ENCODE data around the gene RAD51B. TPM values are rescaled to one million over a fixed set of nuclear protein-coding genes. Genes with fewer than 3 reads are reported as not detected.

RAD51B gene
- total RNA-seq, 5 donors from 2014 or later (not counting 1 experiment from before 2014, with no cell fraction given): 25.4 to 47.9 (median 30.0) TPM

DNA sequence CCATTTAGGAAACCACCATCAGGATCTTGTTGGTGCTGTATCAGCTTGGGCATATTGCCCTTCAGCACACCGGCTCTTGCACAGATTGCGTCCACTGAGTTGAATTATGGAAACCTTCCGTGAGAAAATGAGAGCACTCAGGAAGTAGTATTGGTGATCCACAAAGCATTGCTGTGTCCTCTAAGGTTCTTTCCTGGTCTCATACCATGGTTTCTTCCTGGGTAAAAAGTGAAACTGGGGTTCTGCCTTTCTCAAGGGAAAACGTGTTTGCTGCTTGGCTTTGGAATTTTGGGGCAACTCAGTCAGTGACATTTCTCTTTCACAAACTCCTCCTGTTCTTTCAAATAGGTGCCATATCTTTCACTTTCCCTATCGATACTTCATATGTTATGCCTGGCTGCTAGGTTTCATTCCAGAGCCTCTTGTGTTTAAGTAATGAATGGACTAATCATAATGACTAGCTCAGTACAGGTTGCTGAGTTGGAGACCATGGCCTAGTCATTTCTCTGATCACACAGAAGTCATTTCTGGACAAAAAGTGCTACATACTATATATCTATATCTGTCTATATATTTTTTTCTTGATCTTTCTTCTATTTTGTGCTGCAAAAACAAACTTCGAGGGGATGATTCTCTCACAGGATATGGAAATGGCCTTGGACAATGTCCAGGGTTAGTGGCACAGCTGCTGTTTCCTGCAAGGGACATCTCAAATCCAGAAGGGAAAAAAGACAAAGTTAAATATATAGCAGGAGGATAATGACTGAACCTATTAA lies 549.9 kb downstream of the RAD51B start:
- H3K9me3 ChIP-seq: no peaks in the 10 kb centered on the region
- Mint-ChIP-seq H3K36me3 (peaks cover 4% of the 10 kb centered on the region), H3K9me3 (no peaks in the 10 kb centered on the region), H3K27me3 (no peaks in the 10 kb centered on the region), H3K27ac (peak overlapping the region; percentile 84 to 85), H3K4me3 (peak overlapping the region; percentile 22 to 45 (median 41)), H3K4me1 (peaks cover 56 to 63% (median 60%) of the 10 kb centered on the region in 3 donors)
- H3K4me3 ChIP-seq (ENCODE audit: control insufficient read depth in 1 of 2, extremely low read depth in 1 of 2, low read length in 1 of 2): no peak overlapping the region
- H3K4me1 ChIP-seq (ENCODE audit: control insufficient read depth in 1 of 2, extremely low read depth in 1 of 2, insufficient read depth in 2 of 2, low read length in 2 of 2): peaks cover 19 to 23% of the 10 kb centered on the region in 2 experiments
- no peaks in the 10 kb centered on the region for H3K27me3 ChIP-seq (replicated peaks in 1 of 2; ENCODE audit: control insufficient read depth in 2 of 2, extremely low read depth in 1 of 2, insufficient read depth in 2 of 2, low read length in 1 of 2)
- peak overlapping the region; percentile 63 for H3K27ac ChIP-seq (ENCODE audit: low read length)
- CTCF ChIA-PET: no interaction called here
- ATAC-seq (replicated peaks in 1 of 4) (peak in 2 of 4 experiments; percentile 16 to 26), DNase-seq (peak in 1 of 35 experiments; percentile 20)
- 69% methylated on average over 2 of the region's 6 CpGs for WGBS (ENCODE audit: insufficient coverage)
- POLR2A ChIA-PET: interaction anchor here in 1 of 2 donors (0.7 kb wide), 1 partner anchor 1037 kb away, joined by 5 read pairs; no protein-coding TSS in a partner anchor
- no peaks in the 10 kb centered on the region for H3K36me3 ChIP-seq (ENCODE audit: control insufficient read depth in 2 of 2, extremely low read depth in 1 of 2, insufficient read depth in 1 of 2, low read length in 1 of 2)

GRCh38 chr14:68370057-68370360 lies 550.4 kb downstream of the RAD51B start:
- ChIA-PET CTCF (no interaction called here), POLR2A (no interaction called here)
- Histone ChIP-seq H3K36me3 (ENCODE audit: control insufficient read depth in 2 of 2, extremely low read depth in 1 of 2, insufficient read depth in 1 of 2, low read length in 1 of 2) (no peaks in the 10 kb centered on the region), H3K27ac (ENCODE audit: low read length) (no peak overlapping the region), H3K27me3 (replicated peaks in 1 of 2; ENCODE audit: control insufficient read depth in 2 of 2, extremely low read depth in 1 of 2, insufficient read depth in 2 of 2, low read length in 1 of 2) (no peaks in the 10 kb centered on the region), H3K4me3 (ENCODE audit: control insufficient read depth in 1 of 2, extremely low read depth in 1 of 2, low read length in 1 of 2) (no peak overlapping the region), H3K4me1 (ENCODE audit: control insufficient read depth in 1 of 2, extremely low read depth in 1 of 2, insufficient read depth in 2 of 2, low read length in 2 of 2) (peaks cover 21 to 24% of the 10 kb centered on the region in 2 experiments), H3K9me3 (no peaks in the 10 kb centered on the region)
- Mint-ChIP-seq H3K27me3 (no peaks in the 10 kb centered on the region), H3K9me3 (no peaks in the 10 kb centered on the region), H3K4me1 (peaks cover 56 to 63% (median 60%) of the 10 kb centered on the region in 3 donors), H3K4me3 (no peak overlapping the region), H3K36me3 (peaks cover 4% of the 10 kb centered on the region), H3K27ac (no peak overlapping the region)
- DNase-seq (no peak), ATAC-seq (replicated peaks in 1 of 4) (no peak)

DNA sequence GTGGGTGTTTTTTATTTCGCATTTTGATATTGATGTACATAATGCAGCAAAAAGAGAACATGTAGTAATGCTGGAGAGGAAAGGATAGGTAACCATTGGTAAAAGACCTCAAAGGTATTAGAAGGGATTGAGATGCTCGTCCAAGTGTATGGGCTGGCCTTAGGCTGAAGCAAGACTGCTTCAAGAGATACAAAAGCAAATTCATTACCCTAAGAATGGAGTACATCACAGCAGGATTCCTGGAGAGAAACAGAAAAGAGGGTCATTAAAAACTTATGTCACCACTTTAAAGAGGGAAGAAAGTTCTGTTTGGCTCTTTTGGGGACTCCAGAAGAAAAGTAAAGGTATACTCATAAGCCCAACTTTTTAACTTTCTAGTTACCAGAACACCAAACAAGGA lies 552.8 kb downstream of the RAD51B start:
- H3K4me3 Mint-ChIP-seq: no peak overlapping the region
- peaks cover 76 to 79% (median 78%) of the 10 kb centered on the region in 3 donors for H3K4me1 Mint-ChIP-seq
- peak overlapping the region in 1 of 2 donors; percentile 18 for H3K27ac Mint-ChIP-seq
- DNase-seq (no peak), ATAC-seq (replicated peaks in 1 of 4) (no peak)
- WGBS (ENCODE audit: insufficient coverage): 69% methylated on average over 1 of the region's 2 CpGs
- ChIA-PET CTCF (no interaction called here), POLR2A (interaction anchor here in 1 of 2 donors (0.6 kb wide), 1 partner anchor 19 kb away, joined by 3 read pairs; no protein-coding TSS in a partner anchor)
- peaks cover 4% of the 10 kb centered on the region for H3K36me3 Mint-ChIP-seq
- Histone ChIP-seq H3K27ac (ENCODE audit: low read length) (no peak overlapping the region), H3K4me1 (ENCODE audit: control insufficient read depth in 1 of 2, extremely low read depth in 1 of 2, insufficient read depth in 2 of 2, low read length in 2 of 2) (peaks cover 37 to 40% of the 10 kb centered on the region in 2 experiments), H3K9me3 (no peaks in the 10 kb centered on the region), H3K27me3 (replicated peaks in 1 of 2; ENCODE audit: control insufficient read depth in 2 of 2, extremely low read depth in 1 of 2, insufficient read depth in 2 of 2, low read length in 1 of 2) (no peaks in the 10 kb centered on the region), H3K36me3 (ENCODE audit: control insufficient read depth in 2 of 2, extremely low read depth in 1 of 2, insufficient read depth in 1 of 2, low read length in 1 of 2) (no peaks in the 10 kb centered on the region), H3K4me3 (ENCODE audit: control insufficient read depth in 1 of 2, extremely low read depth in 1 of 2, low read length in 1 of 2) (no peak overlapping the region)
- no peaks in the 10 kb centered on the region for H3K9me3 Mint-ChIP-seq
- H3K27me3 Mint-ChIP-seq: no peaks in the 10 kb centered on the region

- peaks cover 39 to 48% of the 10 kb centered on the region in 2 experiments for H3K4me1 ChIP-seq (ENCODE audit: control insufficient read depth in 1 of 2, extremely low read depth in 1 of 2, insufficient read depth in 2 of 2, low read length in 2 of 2)
- ATAC-seq (replicated peaks in 1 of 4) (no peak), DNase-seq (no peak)
- POLR2A ChIA-PET: no interaction called here
- peaks cover 4% of the 10 kb centered on the region for H3K36me3 Mint-ChIP-seq
- no peaks in the 10 kb centered on the region for H3K27me3 ChIP-seq (replicated peaks in 1 of 2; ENCODE audit: control insufficient read depth in 2 of 2, extremely low read depth in 1 of 2, insufficient read depth in 2 of 2, low read length in 1 of 2)
- H3K9me3 ChIP-seq: no peaks in the 10 kb centered on the region
- no peak overlapping the region for H3K27ac ChIP-seq (ENCODE audit: low read length)
- no peaks in the 10 kb centered on the region for H3K9me3 Mint-ChIP-seq
- H3K27ac Mint-ChIP-seq: no peak overlapping the region
- H3K4me3 ChIP-seq (ENCODE audit: control insufficient read depth in 1 of 2, extremely low read depth in 1 of 2, low read length in 1 of 2): no peak overlapping the region
- no peaks in the 10 kb centered on the region for H3K27me3 Mint-ChIP-seq
- no peak overlapping the region for H3K4me3 Mint-ChIP-seq
- WGBS (ENCODE audit: insufficient coverage): 100% methylated on average over 1 of the region's 2 CpGs
- CTCF ChIA-PET: no interaction called here
- no peaks in the 10 kb centered on the region for H3K36me3 ChIP-seq (ENCODE audit: control insufficient read depth in 2 of 2, extremely low read depth in 1 of 2, insufficient read depth in 1 of 2, low read length in 1 of 2)
- H3K4me1 Mint-ChIP-seq: peaks cover 74 to 78% (median 78%) of the 10 kb centered on the region in 3 donors
Observed at GRCh38 chr14:68373124-68373646, 553.6 kb downstream of the RAD51B start.

GRCh38 chr14:68373847-68374444 lies 554.4 kb downstream of the RAD51B start:
- Histone ChIP-seq H3K36me3 (ENCODE audit: control insufficient read depth in 2 of 2, extremely low read depth in 1 of 2, insufficient read depth in 1 of 2, low read length in 1 of 2) (no peaks in the 10 kb centered on the region), H3K27me3 (replicated peaks in 1 of 2; ENCODE audit: control insufficient read depth in 2 of 2, extremely low read depth in 1 of 2, insufficient read depth in 2 of 2, low read length in 1 of 2) (no peaks in the 10 kb centered on the region), H3K27ac (ENCODE audit: low read length) (no peak overlapping the region), H3K4me3 (ENCODE audit: control insufficient read depth in 1 of 2, extremely low read depth in 1 of 2, low read length in 1 of 2) (no peak overlapping the region), H3K9me3 (no peaks in the 10 kb centered on the region), H3K4me1 (ENCODE audit: control insufficient read depth in 1 of 2, extremely low read depth in 1 of 2, insufficient read depth in 2 of 2, low read length in 2 of 2) (peaks cover 31 to 52% of the 10 kb centered on the region in 2 experiments)
- POLR2A ChIA-PET: no interaction called here
- H3K4me3 Mint-ChIP-seq: no peak overlapping the region
- H3K27me3 Mint-ChIP-seq: no peaks in the 10 kb centered on the region
- CTCF ChIA-PET: no interaction called here
- no CpG with 5 or more reads among the region's 2 CpGs for WGBS (ENCODE audit: insufficient coverage)
- H3K36me3 Mint-ChIP-seq: peaks cover 4% of the 10 kb centered on the region
- no peak for DNase-seq
- no peaks in the 10 kb centered on the region for H3K9me3 Mint-ChIP-seq
- H3K4me1 Mint-ChIP-seq: peaks cover 73 to 78% (median 76%) of the 10 kb centered on the region in 3 donors
- H3K27ac Mint-ChIP-seq: peak overlapping the region in 1 of 2 donors; percentile 27
- ATAC-seq (replicated peaks in 1 of 4): no peak

- Mint-ChIP-seq H3K36me3 (peaks cover 4% of the 10 kb centered on the region), H3K27me3 (no peaks in the 10 kb centered on the region), H3K27ac (peak overlapping the region in 1 of 2 donors; percentile 18), H3K4me1 (peaks cover 70 to 78% (median 74%) of the 10 kb centered on the region in 3 donors), H3K9me3 (no peaks in the 10 kb centered on the region), H3K4me3 (peak overlapping the region in 1 of 3 donors; percentile 45)
- H3K36me3 ChIP-seq (ENCODE audit: control insufficient read depth in 2 of 2, extremely low read depth in 1 of 2, insufficient read depth in 1 of 2, low read length in 1 of 2): no peaks in the 10 kb centered on the region
- ChIA-PET POLR2A (interaction anchor here in 1 of 2 donors (0.6 kb wide), 1 partner anchor 188 kb away, joined by 3 read pairs; no protein-coding TSS in a partner anchor), CTCF (no interaction called here)
- H3K27me3 ChIP-seq (replicated peaks in 1 of 2; ENCODE audit: control insufficient read depth in 2 of 2, extremely low read depth in 1 of 2, insufficient read depth in 2 of 2, low read length in 1 of 2): no peaks in the 10 kb centered on the region
- H3K27ac ChIP-seq (ENCODE audit: low read length): no peak overlapping the region
- H3K9me3 ChIP-seq: no peaks in the 10 kb centered on the region
- DNase-seq (no peak), ATAC-seq (replicated peaks in 1 of 4) (no peak)
- H3K4me1 ChIP-seq (ENCODE audit: control insufficient read depth in 1 of 2, extremely low read depth in 1 of 2, insufficient read depth in 2 of 2, low read length in 2 of 2): peaks cover 28 to 59% of the 10 kb centered on the region in 2 experiments
- WGBS (ENCODE audit: insufficient coverage): 100% methylated on average over 2 of the region's 7 CpGs
- H3K4me3 ChIP-seq (ENCODE audit: control insufficient read depth in 1 of 2, extremely low read depth in 1 of 2, low read length in 1 of 2): no peak overlapping the region
Observed at GRCh38 chr14:68374682-68375081, 555.1 kb downstream of the RAD51B start.
